HG03469 (cell line): ENCODE measurements around the gene HLA-DPB1.

ENCODE experiments used
- ATAC-seq: cut with Tn5 transposase; IDR thresholded peaks from one replicate; pipeline ENCODE4 v1.9.1; 2021; ENCODE audit warnings: mild to moderate bottlenecking, moderate library complexity, moderate number of reproducible peaks; ENCODE audit not compliant: unreplicated experiment

The HLA-DPB1 gene

DNA sequence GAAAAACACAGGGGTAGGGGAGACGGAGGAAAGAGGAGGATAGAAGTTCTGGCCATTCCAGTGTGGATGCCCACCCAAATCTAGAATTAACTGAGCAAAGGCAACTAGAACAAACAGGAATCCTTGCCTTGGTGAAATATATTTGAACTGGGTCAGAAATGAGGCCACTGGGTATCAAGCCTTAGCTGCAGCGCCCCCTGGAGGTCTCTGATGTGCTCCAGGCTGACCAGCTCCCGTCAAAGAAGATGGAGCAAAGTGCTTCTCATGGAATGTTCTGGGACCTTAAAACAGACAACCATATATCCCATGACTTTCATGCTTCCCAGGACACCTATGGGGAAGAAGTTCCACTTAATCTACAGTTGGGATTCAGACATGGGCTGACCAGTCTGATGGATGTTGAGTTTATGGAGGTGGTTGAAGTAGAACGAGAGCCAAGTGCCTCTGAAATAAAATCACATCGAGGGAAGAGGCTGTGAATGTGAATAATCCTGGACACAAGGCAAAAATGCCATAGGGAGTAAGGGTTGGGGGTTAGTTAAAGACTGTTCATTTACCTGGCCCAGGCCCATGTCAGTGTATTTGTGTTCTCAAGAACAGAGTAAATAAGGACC, 50.4 kb downstream of the HLA-DPB1 start:
- ATAC-seq: no peak

DNA sequence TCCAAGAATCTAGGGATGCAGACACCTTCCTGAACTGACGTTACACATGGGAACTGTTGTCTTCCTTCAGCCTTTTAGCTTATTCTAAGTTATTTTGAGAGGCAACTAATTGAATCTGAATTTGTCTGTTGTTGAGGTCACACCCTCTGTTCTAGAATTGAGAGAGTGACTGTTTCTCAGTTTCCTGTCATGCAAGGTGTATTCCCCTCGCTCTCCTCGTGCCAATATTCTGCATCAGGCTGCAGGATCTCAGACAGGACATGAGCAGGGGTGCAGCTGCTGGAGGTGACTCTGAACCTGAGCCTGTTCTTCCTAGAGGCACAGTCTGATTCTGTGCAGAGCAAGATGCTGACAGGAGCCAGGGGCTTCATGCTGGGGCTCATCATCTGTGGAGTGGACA, 52.5 kb downstream of the HLA-DPB1 start:
- ATAC-seq: no peak

DNA sequence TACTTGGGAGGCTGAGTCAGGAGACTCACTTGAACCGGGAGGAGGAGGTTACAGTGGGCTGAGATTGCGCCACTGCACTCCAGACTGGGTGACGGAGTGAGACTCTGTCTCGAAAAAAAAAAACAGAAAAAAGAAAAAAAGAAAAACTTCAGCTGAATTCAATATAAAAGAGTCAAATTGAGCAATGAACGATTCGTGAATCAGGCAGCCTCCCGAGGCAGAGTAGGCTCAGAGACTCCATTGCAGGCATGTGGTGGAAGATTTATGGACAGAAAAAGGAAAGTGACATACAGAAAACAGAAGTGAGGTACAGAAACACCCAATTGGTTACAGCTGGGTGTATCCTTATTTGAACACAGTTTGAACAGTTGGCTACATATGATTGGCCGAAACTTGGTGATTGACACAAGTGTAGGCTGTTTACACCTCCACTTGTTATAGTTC, 56.3 kb downstream of the HLA-DPB1 start:
- no peak for ATAC-seq

- ATAC-seq: no peak
Measured at GRCh38 chr6:33136310-33136900, 60.6 kb downstream of the HLA-DPB1 start.
